Thoracic aorta (tissue), 2 donors: ENCODE results near the gene RAD9A. TPM values are rescaled to one million over a fixed set of nuclear protein-coding genes. Genes with fewer than 3 reads are reported as not detected.

ENCODE experiments used
- ATAC-seq: fragments of 150-250 bp; one replicate; pipeline ENCODE4 v1.8.0; 2017; ENCODE audit warnings: low read depth; ENCODE audit not compliant: insufficient number of reproducible peaks, low FRiP score
- DNase-seq: peaks from one replicate; pipeline ENCODE4 v3.0.0-alpha.2; 2020; ENCODE audit warnings: low spot score
- H3K27ac ChIP-seq, 2 donors: fragments of 200-600 bp; sonication (generic); 1 replicate in 1 of 2; 2 replicates in 1 of 2; pipeline ENCODE4 v1.5.1; 2016; ENCODE audit warnings: mild to moderate bottlenecking in 2 of 2, moderate library complexity in 2 of 2
- H3K27me3 ChIP-seq: fragments of 200-600 bp; sonication (generic); replicated peaks from 2 replicates; pipeline ENCODE4 v1.6.0; 2016; ENCODE audit warnings: mild to moderate bottlenecking; ENCODE audit not compliant: insufficient read depth
- H3K36me3 ChIP-seq: fragments of 200-600 bp; sonication (generic); one replicate; pipeline ENCODE4 v1.5.1; 2016
- H3K4me1 ChIP-seq, 2 donors: fragments of 200-600 bp; sonication (generic); 1 replicate in 1 of 2; 2 replicates in 1 of 2; pipeline versions ENCODE4 v1.5.1 to v1.6.0; 2016; ENCODE audit warnings: low read depth in 2 of 2, mild to moderate bottlenecking in 1 of 2; ENCODE audit not compliant: control insufficient read depth in 1 of 2
- H3K4me3 ChIP-seq: fragments of 200-600 bp; sonication (generic); 2 replicates; pipeline ENCODE4 v1.5.1; 2016; ENCODE audit warnings: mild to moderate bottlenecking
- H3K9me3 ChIP-seq: fragments of 200-600 bp; sonication (generic); 2 replicates; pipeline ENCODE4 v1.5.1; 2016
- total RNA-seq, 2 donors: library from RNA; depleted of rRNA; stranded (reverse); fragments of >200 nt; gene quantifications; one replicate each; pipeline versions ENCODE4 v1.1.0 to v1.2.3, GENCODE V29; 2016
- TF ChIP-seq, protein P1 (sequence below): fragments of 200-600 bp; sonication (generic); IDR thresholded peaks from one replicate; pipeline ENCODE4 v1.5.1; 2019; ENCODE audit warnings: antibody characterized with exemption

RAD9A gene
- total RNA-seq, 2 donors from 2014 or later: 15.8 to 23.0 TPM

DNA sequence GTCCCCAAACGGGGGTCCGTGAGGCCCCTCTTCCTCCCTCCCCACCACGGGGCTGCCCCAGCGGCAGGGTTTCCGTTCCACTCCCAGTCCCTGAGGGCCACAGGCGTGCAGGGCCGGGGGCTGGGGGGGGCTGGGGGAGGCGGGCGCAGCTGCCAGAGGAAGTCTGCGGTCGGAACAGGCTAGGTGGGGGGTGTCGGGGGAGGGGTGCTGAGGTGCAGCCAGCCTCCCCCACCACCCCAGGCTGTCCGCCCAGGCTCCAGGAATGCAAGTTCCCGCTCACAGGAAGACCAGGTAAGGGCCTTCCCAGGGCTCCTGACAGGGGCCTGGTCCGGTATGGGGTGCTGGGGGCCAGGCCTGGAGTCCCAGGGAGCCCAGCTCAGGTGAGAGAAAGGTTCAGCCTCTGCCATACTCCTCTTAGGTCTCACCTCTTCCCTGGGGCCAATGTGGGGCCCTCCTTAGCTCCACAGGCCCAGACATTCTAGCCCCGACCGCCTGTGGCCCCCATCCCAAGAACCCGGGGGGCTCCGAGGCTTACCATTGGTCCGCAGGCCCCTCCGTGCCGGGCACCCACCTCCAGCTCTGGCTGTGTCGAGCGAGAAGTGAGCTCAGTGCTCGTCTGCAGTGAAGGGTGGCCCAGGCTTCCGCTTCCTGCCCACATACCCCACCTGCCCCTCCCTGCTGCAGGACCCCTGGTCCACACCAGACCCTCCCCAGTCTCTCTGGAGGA lies 45.5 kb downstream of the RAD9A start, which contains the start of gene PTPRCAP:
TSS of gene PTPRCAP (minus strand) at position 601 of the 727 bp plus-strand sequence. CDS start at position 538, 63 bp downstream.
- ATAC-seq: no peak
- H3K36me3 ChIP-seq: peaks cover 34% of the 10 kb centered on the region
- no peaks in the 10 kb centered on the region for H3K27me3 ChIP-seq
- H3K4me1 ChIP-seq: peaks cover 7 to 28% of the 10 kb centered on the region in 2 donors
- no peaks in the 10 kb centered on the region for H3K9me3 ChIP-seq
- TF ChIP-seq, protein P1, sequence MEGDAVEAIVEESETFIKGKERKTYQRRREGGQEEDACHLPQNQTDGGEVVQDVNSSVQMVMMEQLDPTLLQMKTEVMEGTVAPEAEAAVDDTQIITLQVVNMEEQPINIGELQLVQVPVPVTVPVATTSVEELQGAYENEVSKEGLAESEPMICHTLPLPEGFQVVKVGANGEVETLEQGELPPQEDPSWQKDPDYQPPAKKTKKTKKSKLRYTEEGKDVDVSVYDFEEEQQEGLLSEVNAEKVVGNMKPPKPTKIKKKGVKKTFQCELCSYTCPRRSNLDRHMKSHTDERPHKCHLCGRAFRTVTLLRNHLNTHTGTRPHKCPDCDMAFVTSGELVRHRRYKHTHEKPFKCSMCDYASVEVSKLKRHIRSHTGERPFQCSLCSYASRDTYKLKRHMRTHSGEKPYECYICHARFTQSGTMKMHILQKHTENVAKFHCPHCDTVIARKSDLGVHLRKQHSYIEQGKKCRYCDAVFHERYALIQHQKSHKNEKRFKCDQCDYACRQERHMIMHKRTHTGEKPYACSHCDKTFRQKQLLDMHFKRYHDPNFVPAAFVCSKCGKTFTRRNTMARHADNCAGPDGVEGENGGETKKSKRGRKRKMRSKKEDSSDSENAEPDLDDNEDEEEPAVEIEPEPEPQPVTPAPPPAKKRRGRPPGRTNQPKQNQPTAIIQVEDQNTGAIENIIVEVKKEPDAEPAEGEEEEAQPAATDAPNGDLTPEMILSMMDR: no peak
- no peak for DNase-seq
- peak within 1 kb of the TSS; percentile 45 for H3K4me3 ChIP-seq
- no peak within 1 kb of the TSS for H3K27ac ChIP-seq

DNA sequence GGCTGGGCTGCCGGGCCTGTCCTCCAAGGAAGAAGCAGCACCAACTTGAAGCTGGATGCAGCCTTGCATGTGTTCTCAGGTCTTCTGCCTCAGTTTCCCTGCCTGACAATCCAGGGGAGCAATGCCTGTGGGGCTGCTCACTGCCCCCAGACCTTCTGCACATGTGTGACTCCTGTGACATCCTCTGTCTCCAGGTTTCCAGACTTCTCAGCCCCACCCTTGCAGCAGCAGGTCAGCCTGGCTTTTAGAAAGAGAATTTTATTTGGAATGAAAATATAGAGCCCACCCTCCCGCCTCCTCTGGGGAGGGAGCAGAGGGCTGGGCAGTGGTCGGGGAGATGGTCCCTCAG lies 46.0 kb downstream of the RAD9A start:
- no peaks in the 10 kb centered on the region for H3K9me3 ChIP-seq
- no peak overlapping the region for H3K27ac ChIP-seq
- DNase-seq: no peak
- H3K4me3 ChIP-seq: peak overlapping the region; percentile 45
- peaks cover 12 to 33% of the 10 kb centered on the region in 2 donors for H3K4me1 ChIP-seq
- H3K36me3 ChIP-seq: peaks cover 29% of the 10 kb centered on the region
- ATAC-seq: no peak
- TF ChIP-seq, protein P1: no peak
- H3K27me3 ChIP-seq: no peaks in the 10 kb centered on the region

DNA sequence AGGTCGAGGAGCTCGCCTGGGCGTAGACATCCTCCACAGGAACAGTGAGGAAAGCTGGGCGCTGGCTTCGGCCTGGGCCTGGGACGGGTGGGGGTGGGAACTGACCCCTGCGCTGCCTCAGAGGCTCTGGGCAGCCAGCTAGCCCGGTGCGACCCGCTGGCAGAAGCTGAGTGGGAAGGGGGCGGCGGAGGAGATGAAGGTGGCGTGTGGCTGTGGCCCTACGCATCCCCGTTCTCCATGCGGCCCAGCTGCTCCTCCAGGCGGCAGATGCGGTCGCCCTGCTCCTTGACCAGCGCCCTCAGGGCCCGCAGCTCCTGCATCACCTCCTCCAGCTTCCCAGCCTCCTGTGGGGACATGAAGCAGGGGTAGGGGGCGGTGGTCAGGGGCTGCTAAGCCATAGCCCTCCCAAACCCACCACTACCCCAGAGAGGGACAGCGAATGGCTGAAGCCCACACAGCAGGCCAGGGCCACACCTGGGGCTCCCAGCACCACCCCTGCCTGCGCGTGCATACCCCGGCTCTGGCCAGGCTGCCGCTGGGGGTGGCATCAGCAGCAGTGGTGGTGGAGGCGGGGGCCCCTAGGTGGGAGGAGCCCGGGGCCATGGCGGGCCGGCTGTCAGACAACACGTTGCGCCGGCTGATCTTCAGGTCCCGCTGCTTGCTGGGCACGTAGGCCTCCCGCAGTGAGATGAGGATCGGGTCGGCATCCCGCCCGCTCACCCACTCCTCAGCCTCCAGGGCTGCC lies 46.5 kb downstream of the RAD9A start:
- peak overlapping the region; percentile 45 for H3K4me3 ChIP-seq

DNA sequence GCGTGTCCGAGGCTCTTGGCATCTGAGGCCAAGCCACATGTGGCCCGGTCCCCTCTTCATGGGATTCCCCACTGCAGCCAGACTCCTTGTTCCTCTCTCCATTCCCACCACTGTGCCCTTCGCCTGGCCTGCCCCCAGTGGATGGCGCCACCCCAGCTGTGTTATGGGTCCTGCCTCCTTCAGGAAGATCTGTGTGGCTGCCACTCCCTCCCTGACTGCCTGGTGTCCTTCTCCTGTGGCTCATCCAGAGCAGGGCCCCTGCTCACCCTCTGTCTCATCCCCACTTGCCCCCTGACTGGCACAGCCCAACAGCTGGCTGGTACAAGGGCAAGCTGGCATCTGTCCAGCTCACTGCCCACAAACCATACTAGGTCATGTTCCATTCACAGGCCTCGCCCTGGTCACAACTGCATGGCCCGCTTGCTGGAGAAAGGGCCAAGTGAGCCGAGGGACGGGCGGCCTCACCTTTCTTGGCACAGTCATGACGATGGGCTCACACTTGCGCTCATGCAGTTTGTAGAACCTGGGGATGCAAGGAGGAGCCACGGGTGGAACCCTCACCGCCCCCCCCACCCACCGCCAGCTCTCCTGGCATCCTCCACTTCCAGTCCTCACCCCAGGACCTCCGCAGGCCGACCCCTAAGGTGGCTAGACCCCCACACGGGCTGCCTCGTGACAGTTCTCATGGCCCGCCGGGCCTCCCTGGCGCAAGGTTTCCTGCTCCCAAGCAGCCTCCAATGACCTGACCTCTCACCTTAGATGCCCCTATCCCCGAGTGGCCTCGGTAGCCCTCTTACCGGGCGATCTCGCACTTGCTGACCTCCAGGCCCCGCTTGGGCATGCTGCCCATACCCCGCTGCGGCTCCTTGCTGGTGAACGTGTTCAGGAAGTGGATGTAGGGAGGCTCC lies 47.8 kb downstream of the RAD9A start:
- Histone ChIP-seq H3K36me3 (peaks cover 12% of the 10 kb centered on the region), H3K27ac (peak overlapping the region; percentile 56 to 57), H3K9me3 (no peaks in the 10 kb centered on the region), H3K4me3 (no peak overlapping the region), H3K4me1 (peaks cover 12 to 41% of the 10 kb centered on the region in 2 donors), H3K27me3 (no peaks in the 10 kb centered on the region)
- no peak for ATAC-seq
- DNase-seq: no peak
- TF ChIP-seq, protein P1: no peak

More for the DNA sequence above, 46.5 kb downstream of the RAD9A start:
- peaks cover 12 to 35% of the 10 kb centered on the region in 2 donors for H3K4me1 ChIP-seq
- TF ChIP-seq, protein P1: no peak
- ATAC-seq: no peak
- H3K27ac ChIP-seq: no peak overlapping the region
- no peak for DNase-seq
- H3K27me3 ChIP-seq: no peaks in the 10 kb centered on the region
- peaks cover 23% of the 10 kb centered on the region for H3K36me3 ChIP-seq
- no peaks in the 10 kb centered on the region for H3K9me3 ChIP-seq
